Liver (tissue), 9 donors: Measurements from ENCODE around the gene CTNNBL1. TPM values are rescaled to one million over a fixed set of nuclear protein-coding genes. Genes with fewer than 3 reads are reported as not detected.
"Not testable (repeated sequence)": the region's sequence is repeated elsewhere in the genome, so short reads cannot be mapped to it uniquely, and the experiment has no call there.

Experiments
- DNase-seq: peaks from one replicate; pipeline ENCODE4 v3.0.0-alpha.2; 2017; ENCODE audit warnings: low spot score
- H3K27ac ChIP-seq, 2 donors: one replicate each; pipeline ENCODE4 v1.7.0; 2013; ENCODE audit warnings: inconsistent platforms in 2 of 2, low read length in 2 of 2, control low read depth in 1 of 2, low read depth in 1 of 2, mild to moderate bottlenecking in 1 of 2
- H3K27me3 ChIP-seq, 4 donors: one replicate each; pipeline versions ENCODE4 v1.6.1 to v1.7.0; 2013; ENCODE audit warnings: low read length in 3 of 4, inconsistent platforms in 1 of 4, mild to moderate bottlenecking in 1 of 4, moderate library complexity in 1 of 4; ENCODE audit not compliant: control insufficient read depth in 4 of 4, insufficient read depth in 4 of 4
- H3K36me3 ChIP-seq, 4 donors: one replicate each; pipeline versions ENCODE4 v1.6.1 to v1.7.0; 2013; ENCODE audit warnings: low read length in 3 of 4, mild to moderate bottlenecking in 3 of 4, low read depth in 1 of 4, moderate library complexity in 1 of 4; ENCODE audit not compliant: control insufficient read depth in 4 of 4, insufficient read depth in 3 of 4
- H3K4me1 ChIP-seq, 4 donors: one replicate each; pipeline versions ENCODE4 v1.6.1 to v1.7.0; 2013; ENCODE audit warnings: low read length in 3 of 4, mild to moderate bottlenecking in 3 of 4, moderate library complexity in 1 of 4; ENCODE audit not compliant: control insufficient read depth in 4 of 4, insufficient read depth in 4 of 4
- H3K4me3 ChIP-seq, 3 donors: one replicate each; pipeline versions ENCODE4 v1.6.1 to v1.7.0; 2013; ENCODE audit warnings: low read length in 3 of 3, control low read depth in 1 of 3, low read depth in 1 of 3, mild to moderate bottlenecking in 1 of 3
- H3K9ac ChIP-seq, 2 donors: one replicate each; pipeline ENCODE4 v1.7.0; 2013; ENCODE audit warnings: low read length in 2 of 2, mild to moderate bottlenecking in 2 of 2, moderate library complexity in 2 of 2, control low read depth in 1 of 2, low read depth in 1 of 2
- H3K9me3 ChIP-seq, 4 donors: one replicate each; pipeline versions ENCODE4 v1.6.1 to v1.7.0; 2013; ENCODE audit warnings: low read length in 3 of 4; ENCODE audit not compliant: control insufficient read depth in 4 of 4
- FOXA1 ChIP-seq: IDR thresholded peaks from 2 replicates; pipeline ENCODE4 v1.6.1; 2016; ENCODE audit warnings: antibody characterized with exemption
- FOXA2 ChIP-seq: IDR thresholded peaks from 2 replicates; pipeline ENCODE4 v1.6.1; 2016; ENCODE audit warnings: antibody characterized with exemption
- GABPA ChIP-seq, 2 donors: IDR thresholded peaks in 1 of 2; conservative IDR thresholded peaks in 1 of 2; 2 replicates each; pipeline ENCODE4 v1.6.1; 2016; ENCODE audit warnings: antibody characterized with exemption in 2 of 2, mild to moderate bottlenecking in 1 of 2, moderate library complexity in 1 of 2
- HNF4G ChIP-seq: IDR thresholded peaks from 2 replicates; pipeline ENCODE4 v1.6.1; 2016; ENCODE audit warnings: antibody characterized with exemption
- JUND ChIP-seq, 2 donors: IDR thresholded peaks; 2 replicates each; pipeline ENCODE4 v1.6.1; 2016; ENCODE audit warnings: antibody characterized with exemption in 2 of 2
- MAX ChIP-seq: IDR thresholded peaks from 2 replicates; pipeline ENCODE4 v1.6.1; 2016; ENCODE audit warnings: antibody characterized with exemption
- NR2F2 ChIP-seq: IDR thresholded peaks from 2 replicates; pipeline ENCODE4 v1.6.1; 2016; ENCODE audit warnings: antibody characterized with exemption
- RAD21 ChIP-seq, 2 donors: IDR thresholded peaks; 2 replicates each; pipeline ENCODE4 v1.6.1; 2016; ENCODE audit warnings: antibody characterized with exemption in 2 of 2, mild to moderate bottlenecking in 2 of 2
- RXRA ChIP-seq, 2 donors: IDR thresholded peaks; 2 replicates each; pipeline ENCODE4 v1.6.1; 2017 to 2018; ENCODE audit warnings: antibody characterized with exemption in 2 of 2, mild to moderate bottlenecking in 1 of 2
- SP1 ChIP-seq: IDR thresholded peaks from 2 replicates; pipeline ENCODE4 v1.6.1; 2018; ENCODE audit warnings: antibody characterized with exemption, mild to moderate bottlenecking
- TAF1 ChIP-seq: conservative IDR thresholded peaks from 2 replicates; pipeline ENCODE4 v1.6.1; 2016; ENCODE audit warnings: antibody characterized with exemption, mild to moderate bottlenecking
- WGBS: extraction: QIAGEN DNeasy Blood & Tissue Kit; methylation state at CpG from one replicate; pipeline ENCODE4 v1.1.7; 2013; 5-methylcytosine and 5-hydroxymethylcytosine counted together
- polyA plus RNA-seq, 2 donors: library from polyadenylated mRNA; stranded (reverse) in 1 of 2; unstranded in 1 of 2; fragments of 200-250 nt in 1 of 2; fragments of >200 nt in 1 of 2; fragmentation: Nextera tagmentation in 1 of 2; extraction: Ambion mirVana in 1 of 2; gene quantifications; one replicate each; pipeline versions ENCODE4 v1.2.1 to v1.2.3, GENCODE V29; 2013 to 2015
- total RNA-seq, 2 donors: library from RNA; depleted of rRNA; stranded (reverse); fragments of >200 nt; gene quantifications; one replicate each; pipeline ENCODE4 v1.2.3, GENCODE V29; 2014
- TF ChIP-seq, protein P1 (sequence below): fragments of 150-350 bp; IDR thresholded peaks from 2 replicates; pipeline ENCODE4 v1.5.1; 2017; ENCODE audit warnings: improper control_type of control experiment, low read depth, low read length; ENCODE audit not compliant: missing input control
- TF ChIP-seq, protein P2 (sequence below): IDR thresholded peaks from 2 replicates; pipeline ENCODE4 v1.6.1; 2016; ENCODE audit warnings: antibody characterized with exemption, mild to moderate bottlenecking
- TF ChIP-seq, protein P3 (sequence below): IDR thresholded peaks from 2 replicates; pipeline ENCODE4 v1.6.1; 2016; ENCODE audit warnings: antibody characterized with exemption
- TF ChIP-seq, protein P4 (sequence below): IDR thresholded peaks from 2 replicates; pipeline ENCODE4 v1.6.1; 2016; ENCODE audit warnings: antibody characterized with exemption
- donor health status: healthy.
- donor health status: healthy.
- donor health status: healthy.
- donor health status: healthy.
- donor health status: healthy.

Gene CTNNBL1
- total and polyA plus RNA-seq, 4 donors: 18.3 to 25.4 (median 20.3) TPM

- no peaks in the 10 kb centered on the region for H3K27me3 ChIP-seq
- no peaks in the 10 kb centered on the region for H3K9me3 ChIP-seq
- H3K4me1 ChIP-seq: no peaks in the 10 kb centered on the region
- H3K36me3 ChIP-seq: no peaks in the 10 kb centered on the region
- no peak overlapping the region for H3K27ac ChIP-seq
- no peak for DNase-seq
- H3K9ac ChIP-seq: no peak overlapping the region
- WGBS: 82% methylated on average over 6 of the region's 6 CpGs
- no peak for TF ChIP-seq RXRA (IDR thresholded peaks at IDR 0.05)
- TF ChIP-seq GABPA (IDR thresholded peaks at IDR 0.05 in 1 of 2, conservative IDR thresholded peaks at IDR 0.05 in 1 of 2): no peak
- no peak for TF ChIP-seq MAX
- TF ChIP-seq FOXA2: no peak
- TF ChIP-seq, protein P1, sequence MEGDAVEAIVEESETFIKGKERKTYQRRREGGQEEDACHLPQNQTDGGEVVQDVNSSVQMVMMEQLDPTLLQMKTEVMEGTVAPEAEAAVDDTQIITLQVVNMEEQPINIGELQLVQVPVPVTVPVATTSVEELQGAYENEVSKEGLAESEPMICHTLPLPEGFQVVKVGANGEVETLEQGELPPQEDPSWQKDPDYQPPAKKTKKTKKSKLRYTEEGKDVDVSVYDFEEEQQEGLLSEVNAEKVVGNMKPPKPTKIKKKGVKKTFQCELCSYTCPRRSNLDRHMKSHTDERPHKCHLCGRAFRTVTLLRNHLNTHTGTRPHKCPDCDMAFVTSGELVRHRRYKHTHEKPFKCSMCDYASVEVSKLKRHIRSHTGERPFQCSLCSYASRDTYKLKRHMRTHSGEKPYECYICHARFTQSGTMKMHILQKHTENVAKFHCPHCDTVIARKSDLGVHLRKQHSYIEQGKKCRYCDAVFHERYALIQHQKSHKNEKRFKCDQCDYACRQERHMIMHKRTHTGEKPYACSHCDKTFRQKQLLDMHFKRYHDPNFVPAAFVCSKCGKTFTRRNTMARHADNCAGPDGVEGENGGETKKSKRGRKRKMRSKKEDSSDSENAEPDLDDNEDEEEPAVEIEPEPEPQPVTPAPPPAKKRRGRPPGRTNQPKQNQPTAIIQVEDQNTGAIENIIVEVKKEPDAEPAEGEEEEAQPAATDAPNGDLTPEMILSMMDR: no peak
- TF ChIP-seq, protein P2, sequence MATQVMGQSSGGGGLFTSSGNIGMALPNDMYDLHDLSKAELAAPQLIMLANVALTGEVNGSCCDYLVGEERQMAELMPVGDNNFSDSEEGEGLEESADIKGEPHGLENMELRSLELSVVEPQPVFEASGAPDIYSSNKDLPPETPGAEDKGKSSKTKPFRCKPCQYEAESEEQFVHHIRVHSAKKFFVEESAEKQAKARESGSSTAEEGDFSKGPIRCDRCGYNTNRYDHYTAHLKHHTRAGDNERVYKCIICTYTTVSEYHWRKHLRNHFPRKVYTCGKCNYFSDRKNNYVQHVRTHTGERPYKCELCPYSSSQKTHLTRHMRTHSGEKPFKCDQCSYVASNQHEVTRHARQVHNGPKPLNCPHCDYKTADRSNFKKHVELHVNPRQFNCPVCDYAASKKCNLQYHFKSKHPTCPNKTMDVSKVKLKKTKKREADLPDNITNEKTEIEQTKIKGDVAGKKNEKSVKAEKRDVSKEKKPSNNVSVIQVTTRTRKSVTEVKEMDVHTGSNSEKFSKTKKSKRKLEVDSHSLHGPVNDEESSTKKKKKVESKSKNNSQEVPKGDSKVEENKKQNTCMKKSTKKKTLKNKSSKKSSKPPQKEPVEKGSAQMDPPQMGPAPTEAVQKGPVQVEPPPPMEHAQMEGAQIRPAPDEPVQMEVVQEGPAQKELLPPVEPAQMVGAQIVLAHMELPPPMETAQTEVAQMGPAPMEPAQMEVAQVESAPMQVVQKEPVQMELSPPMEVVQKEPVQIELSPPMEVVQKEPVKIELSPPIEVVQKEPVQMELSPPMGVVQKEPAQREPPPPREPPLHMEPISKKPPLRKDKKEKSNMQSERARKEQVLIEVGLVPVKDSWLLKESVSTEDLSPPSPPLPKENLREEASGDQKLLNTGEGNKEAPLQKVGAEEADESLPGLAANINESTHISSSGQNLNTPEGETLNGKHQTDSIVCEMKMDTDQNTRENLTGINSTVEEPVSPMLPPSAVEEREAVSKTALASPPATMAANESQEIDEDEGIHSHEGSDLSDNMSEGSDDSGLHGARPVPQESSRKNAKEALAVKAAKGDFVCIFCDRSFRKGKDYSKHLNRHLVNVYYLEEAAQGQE: no peak
- no peak for TF ChIP-seq JUND (IDR thresholded peaks at IDR 0.05)
- TF ChIP-seq RAD21 (IDR thresholded peaks at IDR 0.05): no peak
- no peak for TF ChIP-seq NR2F2
- TF ChIP-seq, protein P3, sequence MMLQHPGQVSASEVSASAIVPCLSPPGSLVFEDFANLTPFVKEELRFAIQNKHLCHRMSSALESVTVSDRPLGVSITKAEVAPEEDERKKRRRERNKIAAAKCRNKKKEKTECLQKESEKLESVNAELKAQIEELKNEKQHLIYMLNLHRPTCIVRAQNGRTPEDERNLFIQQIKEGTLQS: no peak
- TF ChIP-seq FOXA1: no peak
- no peak overlapping the region for H3K4me3 ChIP-seq
Observed at GRCh38 chr20:37661519-37661918, 32.3 kb upstream of the CTNNBL1 start.

GRCh38 chr20:37662308-37662707 lies 31.5 kb upstream of the CTNNBL1 start:
- Histone ChIP-seq H3K9ac (no peak overlapping the region), H3K4me1 (no peaks in the 10 kb centered on the region), H3K27me3 (no peaks in the 10 kb centered on the region), H3K27ac (no peak overlapping the region), H3K4me3 (no peak overlapping the region), H3K36me3 (no peaks in the 10 kb centered on the region), H3K9me3 (no peaks in the 10 kb centered on the region)
- TF ChIP-seq, protein P4, sequence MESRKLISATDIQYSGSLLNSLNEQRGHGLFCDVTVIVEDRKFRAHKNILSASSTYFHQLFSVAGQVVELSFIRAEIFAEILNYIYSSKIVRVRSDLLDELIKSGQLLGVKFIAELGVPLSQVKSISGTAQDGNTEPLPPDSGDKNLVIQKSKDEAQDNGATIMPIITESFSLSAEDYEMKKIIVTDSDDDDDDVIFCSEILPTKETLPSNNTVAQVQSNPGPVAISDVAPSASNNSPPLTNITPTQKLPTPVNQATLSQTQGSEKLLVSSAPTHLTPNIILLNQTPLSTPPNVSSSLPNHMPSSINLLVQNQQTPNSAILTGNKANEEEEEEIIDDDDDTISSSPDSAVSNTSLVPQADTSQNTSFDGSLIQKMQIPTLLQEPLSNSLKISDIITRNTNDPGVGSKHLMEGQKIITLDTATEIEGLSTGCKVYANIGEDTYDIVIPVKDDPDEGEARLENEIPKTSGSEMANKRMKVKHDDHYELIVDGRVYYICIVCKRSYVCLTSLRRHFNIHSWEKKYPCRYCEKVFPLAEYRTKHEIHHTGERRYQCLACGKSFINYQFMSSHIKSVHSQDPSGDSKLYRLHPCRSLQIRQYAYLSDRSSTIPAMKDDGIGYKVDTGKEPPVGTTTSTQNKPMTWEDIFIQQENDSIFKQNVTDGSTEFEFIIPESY: no peak
- TF ChIP-seq, protein P2: no peak
- TF ChIP-seq SP1 (no peak), HNF4G (no peak), JUND (IDR thresholded peaks at IDR 0.05) (no peak), TAF1 (no peak), GABPA (IDR thresholded peaks at IDR 0.05 in 1 of 2, conservative IDR thresholded peaks at IDR 0.05 in 1 of 2) (no peak)
- no peak for DNase-seq
- 68% methylated on average over 3 of the region's 3 CpGs for WGBS

GRCh38 chr20:37664595-37664994 lies 29.2 kb upstream of the CTNNBL1 start:
- not testable (repeated sequence) for H3K36me3 ChIP-seq, H3K9me3 ChIP-seq, DNase-seq, H3K9ac ChIP-seq, H3K4me1 ChIP-seq, H3K27me3 ChIP-seq, H3K4me3 ChIP-seq, H3K27ac ChIP-seq
- WGBS: 95% methylated on average over 4 of the region's 4 CpGs
